ENCODE results near the gene SSR1.

The SSR1 gene

DNA sequence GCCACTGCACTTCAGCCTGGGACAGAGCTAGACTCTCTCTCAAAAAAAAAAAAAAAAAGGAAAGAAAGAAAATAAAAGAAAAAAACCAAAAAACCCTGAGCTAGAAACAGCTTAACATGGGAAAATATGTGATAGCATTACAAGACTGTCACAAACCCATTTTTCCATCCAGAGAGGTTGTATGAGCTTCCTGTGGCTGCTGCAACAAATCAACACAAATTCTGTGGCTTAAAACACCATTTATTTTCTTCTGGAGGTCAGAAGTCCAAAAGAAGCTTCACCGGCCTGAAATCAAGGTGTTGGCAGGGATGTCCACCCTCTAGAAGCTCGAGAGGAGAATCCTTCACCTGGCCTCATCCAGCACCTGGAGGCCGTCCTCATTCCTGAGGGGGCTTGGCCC is 21.7 kb upstream of the SSR1 start:
- H2AFZ ChIP-seq (ENCODE audit: low read length), result no peak overlapping the region
- no peaks in the 10 kb centered on the region for H3K4me1 ChIP-seq (ENCODE audit: insufficient read depth, low read length, severe bottlenecking)
- TF ChIP-seq, protein P1, sequence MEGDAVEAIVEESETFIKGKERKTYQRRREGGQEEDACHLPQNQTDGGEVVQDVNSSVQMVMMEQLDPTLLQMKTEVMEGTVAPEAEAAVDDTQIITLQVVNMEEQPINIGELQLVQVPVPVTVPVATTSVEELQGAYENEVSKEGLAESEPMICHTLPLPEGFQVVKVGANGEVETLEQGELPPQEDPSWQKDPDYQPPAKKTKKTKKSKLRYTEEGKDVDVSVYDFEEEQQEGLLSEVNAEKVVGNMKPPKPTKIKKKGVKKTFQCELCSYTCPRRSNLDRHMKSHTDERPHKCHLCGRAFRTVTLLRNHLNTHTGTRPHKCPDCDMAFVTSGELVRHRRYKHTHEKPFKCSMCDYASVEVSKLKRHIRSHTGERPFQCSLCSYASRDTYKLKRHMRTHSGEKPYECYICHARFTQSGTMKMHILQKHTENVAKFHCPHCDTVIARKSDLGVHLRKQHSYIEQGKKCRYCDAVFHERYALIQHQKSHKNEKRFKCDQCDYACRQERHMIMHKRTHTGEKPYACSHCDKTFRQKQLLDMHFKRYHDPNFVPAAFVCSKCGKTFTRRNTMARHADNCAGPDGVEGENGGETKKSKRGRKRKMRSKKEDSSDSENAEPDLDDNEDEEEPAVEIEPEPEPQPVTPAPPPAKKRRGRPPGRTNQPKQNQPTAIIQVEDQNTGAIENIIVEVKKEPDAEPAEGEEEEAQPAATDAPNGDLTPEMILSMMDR (IDR thresholded peaks at IDR 0.05; ENCODE audit: low read length), result no peak
- no peak for TF ChIP-seq EZH2 (IDR thresholded peaks at IDR 0.05; ENCODE audit: borderline replicate concordance, low read length)
- H3F3A ChIP-seq (ENCODE audit: insufficient read depth, low read length), result no peaks in the 10 kb centered on the region
- no peaks in the 10 kb centered on the region for H3K27me3 ChIP-seq (ENCODE audit: insufficient read depth, low read length)
- no peaks in the 10 kb centered on the region for H3K9me2 ChIP-seq (ENCODE audit: low read depth, low read length)
- H3K36me3 ChIP-seq (ENCODE audit: insufficient read depth, low read length), result no peaks in the 10 kb centered on the region
- no peak overlapping the region for H3K4me2 ChIP-seq (ENCODE audit: low read length)
- H3K4me3 ChIP-seq (ENCODE audit: low read depth, low read length, poor library complexity, severe bottlenecking), result no peak overlapping the region
- H3K9me3 ChIP-seq (ENCODE audit: low read length), result no peaks in the 10 kb centered on the region
- no peaks in the 10 kb centered on the region for H3K79me2 ChIP-seq (ENCODE audit: insufficient read depth, low read length)
- H3K27ac ChIP-seq (ENCODE audit: low read depth, low read length, poor library complexity, severe bottlenecking), result no peak overlapping the region
- H4K20me1 ChIP-seq (ENCODE audit: insufficient read depth, low read length), result no peaks in the 10 kb centered on the region
- H3K9ac ChIP-seq (ENCODE audit: low read length), result no peak overlapping the region

DNA sequence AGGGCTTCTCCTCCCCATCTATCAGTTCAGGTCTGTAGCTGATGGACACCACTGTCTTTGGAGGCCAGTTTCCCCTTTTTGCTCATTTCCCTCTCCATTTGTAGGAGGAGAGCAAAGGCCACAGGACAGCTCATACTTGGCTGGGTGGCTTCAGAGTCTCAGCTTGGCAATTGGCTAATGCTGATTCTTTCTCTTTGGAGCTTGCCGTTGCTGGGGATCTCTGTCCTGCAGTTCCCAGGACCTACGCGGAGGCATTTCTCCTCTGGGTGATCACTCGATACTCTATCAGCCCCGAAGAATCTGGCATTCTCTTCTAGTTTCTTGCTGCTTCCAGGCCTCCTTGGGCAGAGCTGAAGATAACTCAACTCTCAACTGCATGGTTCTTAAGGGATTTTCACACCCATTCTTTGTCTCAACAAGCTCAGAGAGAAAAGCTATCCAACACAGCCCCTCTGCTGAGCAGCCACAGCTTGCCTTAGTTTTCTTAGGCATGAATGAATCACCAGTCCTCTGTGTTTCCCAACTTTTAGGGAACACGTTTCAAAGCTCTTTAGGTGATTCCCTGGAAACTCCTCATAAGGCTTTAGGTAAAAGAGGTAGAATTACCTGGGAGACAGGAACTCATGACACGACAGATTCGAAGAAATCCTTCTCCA is 19.2 kb upstream of the SSR1 start:
- Histone ChIP-seq H3K4me2 (ENCODE audit: low read length) (no peak overlapping the region), H3K36me3 (ENCODE audit: insufficient read depth, low read length) (no peaks in the 10 kb centered on the region), H3K9ac (ENCODE audit: low read length) (no peak overlapping the region), H3K9me2 (ENCODE audit: low read depth, low read length) (no peaks in the 10 kb centered on the region), H3K4me3 (ENCODE audit: low read depth, low read length, poor library complexity, severe bottlenecking) (no peak overlapping the region), H3K27me3 (ENCODE audit: insufficient read depth, low read length) (no peaks in the 10 kb centered on the region), H2AFZ (ENCODE audit: low read length) (no peak overlapping the region), H4K20me1 (ENCODE audit: insufficient read depth, low read length) (no peaks in the 10 kb centered on the region), H3F3A (ENCODE audit: insufficient read depth, low read length) (no peaks in the 10 kb centered on the region), H3K9me3 (ENCODE audit: low read length) (no peaks in the 10 kb centered on the region), H3K27ac (ENCODE audit: low read depth, low read length, poor library complexity, severe bottlenecking) (no peak overlapping the region), H3K4me1 (ENCODE audit: insufficient read depth, low read length, severe bottlenecking) (no peaks in the 10 kb centered on the region), H3K79me2 (ENCODE audit: insufficient read depth, low read length) (no peaks in the 10 kb centered on the region)
- no peak for TF ChIP-seq EZH2 (IDR thresholded peaks at IDR 0.05; ENCODE audit: borderline replicate concordance, low read length)
- TF ChIP-seq, protein P1 (IDR thresholded peaks at IDR 0.05; ENCODE audit: low read length), result no peak

DNA sequence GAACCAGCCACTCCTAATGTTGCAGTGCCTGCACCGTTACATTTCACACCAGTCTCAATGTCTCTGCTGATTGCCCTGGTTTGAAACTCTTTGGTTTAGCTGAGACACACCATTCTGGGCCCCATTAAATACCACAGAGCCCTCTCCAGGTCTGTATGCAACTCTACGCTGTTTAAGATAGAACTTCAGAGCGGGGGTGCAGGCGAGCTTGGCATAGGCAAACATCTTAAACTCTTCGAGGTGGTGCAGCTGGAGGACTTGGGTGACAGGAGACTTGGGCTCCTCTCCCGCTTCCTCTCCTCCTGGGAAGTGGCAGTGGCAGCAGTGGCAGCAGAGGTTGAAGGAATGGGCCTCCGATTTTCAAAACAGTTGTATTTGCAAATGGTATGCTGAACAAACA is 18.5 kb upstream of the SSR1 start:
- TF ChIP-seq, protein P1 (IDR thresholded peaks at IDR 0.05; ENCODE audit: low read length), result no peak
- no peak for TF ChIP-seq EZH2 (IDR thresholded peaks at IDR 0.05; ENCODE audit: borderline replicate concordance, low read length)
- Histone ChIP-seq H3K4me3 (ENCODE audit: low read depth, low read length, poor library complexity, severe bottlenecking) (no peak overlapping the region), H3K27ac (ENCODE audit: low read depth, low read length, poor library complexity, severe bottlenecking) (no peak overlapping the region), H4K20me1 (ENCODE audit: insufficient read depth, low read length) (no peaks in the 10 kb centered on the region), H3K36me3 (ENCODE audit: insufficient read depth, low read length) (no peaks in the 10 kb centered on the region), H3K79me2 (ENCODE audit: insufficient read depth, low read length) (no peaks in the 10 kb centered on the region), H2AFZ (ENCODE audit: low read length) (no peak overlapping the region), H3K4me2 (ENCODE audit: low read length) (no peak overlapping the region), H3K9ac (ENCODE audit: low read length) (no peak overlapping the region), H3K4me1 (ENCODE audit: insufficient read depth, low read length, severe bottlenecking) (no peaks in the 10 kb centered on the region), H3K9me3 (ENCODE audit: low read length) (no peaks in the 10 kb centered on the region), H3K9me2 (ENCODE audit: low read depth, low read length) (no peaks in the 10 kb centered on the region), H3K27me3 (ENCODE audit: insufficient read depth, low read length) (no peaks in the 10 kb centered on the region), H3F3A (ENCODE audit: insufficient read depth, low read length) (no peaks in the 10 kb centered on the region)

Data from OCI-LY1 (cell line).